ENCODE data around the gene KLF3.

- TF ChIP-seq CTCF (IDR thresholded peaks at IDR 0.05), result no peak
- no peak for TF ChIP-seq POLR2AphosphoS5 (IDR thresholded peaks at IDR 0.05)
- TF ChIP-seq POLR2A (IDR thresholded peaks at IDR 0.05), result no peak
- TF ChIP-seq EP300 (IDR thresholded peaks at IDR 0.05), result no peak
These were observed 45.5 kb upstream of the KLF3 start for GRCh38 chr4:38618505-38618904.

All from sigmoid colon (tissue), 4 donors.